ENCODE measurements around the gene RASD2.

RASD2 gene

GRCh38 chr22:35587896-35588295 is 47.3 kb downstream of the RASD2 start:
- no peak for DNase-seq

GRCh38 chr22:35589071-35589755 is 48.6 kb downstream of the RASD2 start:
- no peak for DNase-seq

- DNase-seq = no peak
Measured at GRCh38 chr22:35589756-35590093, 49.1 kb downstream of the RASD2 start.

GRCh38 chr22:35590634-35591295 is 50.1 kb downstream of the RASD2 start:
- DNase-seq = no peak

- DNase-seq = no peak
Measured at GRCh38 chr22:35591714-35592417, 51.2 kb downstream of the RASD2 start.

GRCh38 chr22:35592418-35592967 is 51.9 kb downstream of the RASD2 start:
- DNase-seq = no peak

GRCh38 chr22:35593071-35593890 is 52.6 kb downstream of the RASD2 start:
- no peak for DNase-seq

- no peak for DNase-seq
Measured at GRCh38 chr22:35593891-35594470, 53.4 kb downstream of the RASD2 start.

GRCh38 chr22:35594686-35595085 is 54.1 kb downstream of the RASD2 start:
- DNase-seq = no peak

- no peak for DNase-seq
Measured at GRCh38 chr22:35596821-35597220, 56.2 kb downstream of the RASD2 start.

GRCh38 chr22:35597692-35598395 is 57.2 kb downstream of the RASD2 start:
- no peak for DNase-seq

- DNase-seq = no peak
Measured at GRCh38 chr22:35598396-35598710, 57.7 kb downstream of the RASD2 start.

GRCh38 chr22:35599364-35599763 is 58.7 kb downstream of the RASD2 start:
- DNase-seq = no peak

- no peak for DNase-seq
Measured at GRCh38 chr22:35600476-35600875, 59.8 kb downstream of the RASD2 start.

- no peak for DNase-seq
Measured at GRCh38 chr22:35601013-35601580, 60.5 kb downstream of the RASD2 start.

GRCh38 chr22:35601743-35602615 is 61.3 kb downstream of the RASD2 start:
- DNase-seq = peak; percentile 3
